ENCODE results near the gene SLX9.

The SLX9 gene

GRCh38 chr21:44939532-44940115 is at the start of gene SLX9:
SLX9 (plus strand) TSS chr21:44940029; CDS start chr21:44940058, 29 bp downstream.
- DNase-seq, result no peak

GRCh38 chr21:44890338-44890931 is 49.4 kb upstream of the SLX9 start:
- no peak for DNase-seq

- no peak for DNase-seq
These were observed 48.8 kb upstream of the SLX9 start for GRCh38 chr21:44890961-44891541.

GRCh38 chr21:44891631-44892031 is 48.2 kb upstream of the SLX9 start:
- DNase-seq, result no peak

- DNase-seq, result no peak
These were observed 47.7 kb upstream of the SLX9 start for GRCh38 chr21:44892095-44892494.

GRCh38 chr21:44892536-44893277 is 47.1 kb upstream of the SLX9 start:
- no peak for DNase-seq

- no peak for DNase-seq
These were observed 46.6 kb upstream of the SLX9 start for GRCh38 chr21:44893278-44893556.

- no peak for DNase-seq
These were observed 45.7 kb upstream of the SLX9 start for GRCh38 chr21:44893948-44894656.

GRCh38 chr21:44894687-44895302 is 45.0 kb upstream of the SLX9 start:
- no peak for DNase-seq

GRCh38 chr21:44895859-44896258 is 44.0 kb upstream of the SLX9 start:
- no peak for DNase-seq

- no peak for DNase-seq
These were observed 43.1 kb upstream of the SLX9 start for GRCh38 chr21:44896561-44897286.

GRCh38 chr21:44897326-44898010 is 42.4 kb upstream of the SLX9 start:
- no peak for DNase-seq

- DNase-seq, result no peak
These were observed 41.8 kb upstream of the SLX9 start for GRCh38 chr21:44898011-44898488.

GRCh38 chr21:44898851-44899767 is 40.7 kb upstream of the SLX9 start:
- DNase-seq, result no peak

GRCh38 chr21:44899768-44900558 is 39.9 kb upstream of the SLX9 start:
- no peak for DNase-seq

- no peak for DNase-seq
These were observed 39.1 kb upstream of the SLX9 start for GRCh38 chr21:44900559-44901251.

GRCh38 chr21:44901391-44902074 is 38.3 kb upstream of the SLX9 start:
- no peak for DNase-seq

All from NCI-H1417 treated with DMSO at 0.1 percent for 48 hours (cell line).